Mononuclear cell (primary cell): ENCODE results near the gene ACAP1. TPM values are rescaled to one million over a fixed set of nuclear protein-coding genes. Genes with fewer than 3 reads are reported as not detected.
"Not testable (repeated sequence)": the region's sequence is repeated elsewhere in the genome, so short reads cannot be mapped to it uniquely, and the experiment has no call there.

ENCODE experiments used
- H3K27me3 ChIP-seq: 2 replicates; pipeline ENCODE4 v1.6.0; 2011; ENCODE audit warnings: low read length, control low read depth; ENCODE audit not compliant: insufficient read depth
- H3K4me1 ChIP-seq: 2 replicates; pipeline ENCODE4 v1.5.1; 2011; ENCODE audit warnings: mild to moderate bottlenecking, low read length, control low read depth; ENCODE audit not compliant: insufficient read depth
- H3K4me3 ChIP-seq: 2 replicates; pipeline ENCODE4 v1.5.1; 2011; ENCODE audit warnings: mild to moderate bottlenecking, low read length, moderate library complexity
- H3K9me3 ChIP-seq: 2 replicates; pipeline ENCODE4 v1.5.1; 2011; ENCODE audit warnings: low read depth, mild to moderate bottlenecking, control low read depth, low read length
- total RNA-seq: library from RNA; depleted of rRNA; stranded (reverse); fragments of >200 nt; gene quantifications from one replicate; pipeline ENCODE4 v1.2.3, GENCODE V29; 2012

The ACAP1 gene
- total RNA-seq, 1 donor = 107 TPM

DNA sequence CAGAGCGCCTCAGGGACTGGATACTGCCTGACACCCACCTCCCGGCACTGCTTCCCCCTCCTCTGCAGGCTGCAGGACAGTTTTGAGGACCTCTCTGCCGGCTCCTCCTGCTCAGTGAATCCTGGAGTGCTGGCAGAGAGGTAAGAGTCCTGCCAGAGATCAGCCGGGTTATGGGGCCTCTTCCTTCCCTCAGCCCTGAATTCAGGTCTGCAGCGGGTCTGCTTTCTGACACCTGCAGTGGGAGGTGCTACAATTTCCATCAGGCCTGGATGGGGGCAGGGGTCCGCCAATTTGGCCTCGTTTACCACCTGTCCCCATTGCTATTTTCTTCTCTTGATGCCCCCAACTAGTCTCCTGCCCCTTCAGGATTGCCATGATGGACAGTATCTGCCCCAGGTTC is 4.2 kb upstream of the ACAP1 start:
- no peak overlapping the region for H3K4me3 ChIP-seq
- H3K27me3 ChIP-seq = no peaks in the 10 kb centered on the region
- no peaks in the 10 kb centered on the region for H3K9me3 ChIP-seq
- H3K4me1 ChIP-seq = peaks cover 73% of the 10 kb centered on the region

DNA sequence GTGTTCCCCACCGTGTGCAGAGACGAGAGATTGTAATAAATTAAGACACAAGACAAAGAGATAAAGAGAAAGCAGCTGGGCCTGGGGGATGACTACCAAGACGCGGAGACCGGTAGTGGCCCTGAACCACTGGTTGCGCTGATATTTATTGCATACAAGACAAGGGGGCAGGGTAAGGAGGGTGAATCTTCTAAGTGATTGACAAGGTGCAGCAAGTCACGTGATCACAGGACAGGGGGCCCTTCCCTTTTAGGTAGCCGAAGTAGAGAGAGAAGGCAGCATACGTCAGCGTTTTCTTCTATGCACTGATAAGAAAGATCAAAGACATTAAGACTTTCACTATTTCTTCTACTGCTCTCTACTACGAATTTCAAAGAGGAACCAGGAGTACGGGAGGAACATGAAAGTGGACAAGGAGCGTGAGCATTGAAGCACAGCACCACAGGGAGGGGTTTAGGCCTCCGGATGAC is 3.7 kb upstream of the ACAP1 start:
- H3K4me3 ChIP-seq, H3K27me3 ChIP-seq, H3K9me3 ChIP-seq: not testable (repeated sequence)
- peaks cover 79% of the 10 kb centered on the region for H3K4me1 ChIP-seq

DNA sequence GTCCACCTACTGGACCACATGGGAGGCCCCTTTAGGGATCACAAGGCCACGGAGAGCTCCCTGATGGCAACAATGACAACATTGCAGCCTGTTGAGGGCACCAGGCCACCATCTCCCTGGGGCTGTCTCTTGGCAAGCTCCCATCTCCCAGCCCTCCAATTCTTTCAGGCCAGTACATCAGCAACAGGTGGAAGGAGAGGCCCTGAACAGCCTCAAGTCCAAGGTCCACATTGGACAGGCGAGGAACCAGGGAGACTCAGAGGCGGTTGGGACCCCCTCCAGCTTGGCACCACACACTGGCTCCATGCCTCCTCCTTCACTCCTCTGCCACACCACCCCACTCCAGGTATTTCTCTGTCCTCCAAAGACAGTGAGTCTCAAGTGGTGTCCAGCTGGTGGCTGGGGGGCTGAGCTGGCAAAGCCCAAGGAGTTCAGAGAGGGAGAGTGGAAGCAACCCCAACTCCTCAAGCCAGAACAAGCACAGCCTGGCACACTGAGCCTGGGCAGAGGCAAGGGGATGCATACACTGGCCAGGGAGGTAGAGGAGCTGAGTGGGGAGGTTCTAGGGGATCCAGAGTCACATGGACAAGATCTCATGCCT is 1.3 kb upstream of the ACAP1 start:
- Histone ChIP-seq H3K27me3 (no peaks in the 10 kb centered on the region), H3K4me1 (peaks cover 89% of the 10 kb centered on the region), H3K4me3 (no peak overlapping the region), H3K9me3 (no peaks in the 10 kb centered on the region)

DNA sequence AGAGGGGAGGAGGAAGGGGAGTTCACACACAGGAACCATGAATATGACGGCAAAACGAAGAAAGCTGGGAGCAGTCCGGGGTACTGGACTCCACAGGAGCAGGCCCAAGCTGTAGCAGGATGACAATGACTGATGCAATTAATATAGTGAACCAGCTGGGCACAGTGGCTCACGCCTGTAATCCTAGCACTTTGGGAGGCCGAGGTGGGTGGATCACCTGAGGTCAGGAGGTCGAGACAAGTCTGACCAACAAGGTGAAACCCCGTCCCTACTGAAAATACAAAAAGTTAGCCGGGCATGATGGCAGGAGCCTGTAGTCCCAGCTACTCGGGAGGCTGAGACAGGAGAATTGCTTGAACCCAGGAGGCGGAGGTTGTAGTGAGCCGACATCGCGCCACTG is 564 bp upstream of the ACAP1 start:
- not testable (repeated sequence) for H3K4me3 ChIP-seq, H3K9me3 ChIP-seq, H3K27me3 ChIP-seq
- peaks cover 85% of the 10 kb centered on the region for H3K4me1 ChIP-seq

DNA sequence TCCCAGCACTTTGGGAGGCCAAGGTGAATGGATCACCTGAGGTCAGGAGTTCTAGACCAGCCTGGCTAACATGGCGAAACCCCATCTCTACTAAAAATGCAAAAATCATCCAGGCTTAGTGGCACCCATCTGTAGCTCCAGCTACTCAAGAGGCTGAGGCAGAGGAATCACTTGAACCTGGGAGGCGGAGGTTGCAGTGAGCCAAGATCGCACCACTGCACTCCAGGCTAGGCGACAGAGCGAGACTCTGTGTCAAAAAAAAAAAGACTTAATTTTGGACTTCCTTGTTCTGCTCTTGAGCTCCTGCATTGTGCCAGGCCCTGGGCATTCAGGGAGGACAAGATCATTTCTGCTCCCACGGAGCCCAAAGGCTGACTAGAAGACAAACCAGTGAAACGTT is 1.3 kb downstream of the ACAP1 start:
- not testable (repeated sequence) for H3K9me3 ChIP-seq, H3K27me3 ChIP-seq
- Histone ChIP-seq H3K4me1 (peaks cover 72% of the 10 kb centered on the region), H3K4me3 (peak overlapping the region; percentile 71)

DNA sequence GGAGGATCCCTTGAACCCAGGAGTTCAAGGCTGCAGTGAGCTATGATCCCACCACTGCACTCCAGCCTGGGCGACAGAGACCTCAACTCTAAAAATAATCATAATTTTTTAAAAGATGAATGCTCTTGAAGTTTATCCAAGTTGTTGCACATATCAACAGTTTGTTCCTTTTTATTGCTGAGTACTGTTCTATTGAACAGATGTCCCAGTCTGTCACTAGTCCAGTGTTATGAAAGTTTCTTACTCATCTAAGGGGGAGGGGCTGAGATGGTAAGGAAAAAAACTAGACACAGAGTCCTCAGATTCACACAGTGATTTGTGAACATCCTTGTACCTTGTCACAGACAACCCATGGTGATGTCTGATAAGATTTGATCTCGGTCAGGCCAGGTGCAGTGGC is 3.9 kb downstream of the ACAP1 start:
- no peak overlapping the region for H3K4me3 ChIP-seq
- H3K27me3 ChIP-seq = no peaks in the 10 kb centered on the region
- H3K9me3 ChIP-seq = no peaks in the 10 kb centered on the region
- peaks cover 49% of the 10 kb centered on the region for H3K4me1 ChIP-seq

DNA sequence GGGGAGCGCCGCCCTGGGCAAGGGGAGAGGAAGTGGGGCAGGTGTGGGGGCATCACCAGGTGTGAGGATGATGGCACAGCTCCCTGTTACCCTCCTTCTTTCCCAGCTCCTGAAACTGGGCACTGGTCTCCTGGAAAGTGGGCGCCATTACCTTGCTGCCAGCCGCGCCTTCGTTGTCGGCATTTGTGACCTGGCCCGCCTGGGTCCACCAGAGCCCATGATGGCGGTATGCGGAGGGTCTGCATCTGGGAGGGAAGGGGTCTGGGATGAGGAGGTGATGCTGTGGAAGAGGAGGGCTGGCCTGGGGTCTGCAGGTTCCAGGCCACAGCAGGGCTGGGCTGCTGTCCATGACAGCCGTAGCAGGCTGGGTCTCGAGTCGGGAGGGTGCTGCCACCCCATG is 5.5 kb downstream of the ACAP1 start:
- Histone ChIP-seq H3K4me1 (peaks cover 33% of the 10 kb centered on the region), H3K27me3 (no peaks in the 10 kb centered on the region), H3K9me3 (no peaks in the 10 kb centered on the region), H3K4me3 (no peak overlapping the region)

DNA sequence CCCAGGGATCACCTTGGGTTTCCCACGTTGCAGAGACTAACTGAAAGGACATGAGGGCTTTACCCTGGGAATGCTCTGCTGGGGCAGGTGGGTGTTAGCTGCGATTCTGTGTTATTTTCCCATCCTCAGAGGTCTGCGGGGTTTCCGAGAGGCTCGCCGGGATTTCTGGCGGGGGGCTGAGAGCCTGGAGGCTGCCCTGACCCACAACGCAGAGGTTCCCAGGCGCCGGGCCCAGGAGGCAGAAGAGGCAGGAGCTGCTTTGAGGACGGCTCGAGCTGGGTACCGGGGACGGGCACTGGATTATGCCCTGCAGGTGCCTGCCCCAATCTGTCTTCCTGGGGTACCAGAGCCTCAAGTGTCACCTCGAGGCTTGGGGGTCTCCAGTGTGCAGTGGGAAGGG is 6.9 kb downstream of the ACAP1 start:
- H3K4me1 ChIP-seq = peaks cover 19% of the 10 kb centered on the region
- H3K27me3 ChIP-seq = no peaks in the 10 kb centered on the region

DNA sequence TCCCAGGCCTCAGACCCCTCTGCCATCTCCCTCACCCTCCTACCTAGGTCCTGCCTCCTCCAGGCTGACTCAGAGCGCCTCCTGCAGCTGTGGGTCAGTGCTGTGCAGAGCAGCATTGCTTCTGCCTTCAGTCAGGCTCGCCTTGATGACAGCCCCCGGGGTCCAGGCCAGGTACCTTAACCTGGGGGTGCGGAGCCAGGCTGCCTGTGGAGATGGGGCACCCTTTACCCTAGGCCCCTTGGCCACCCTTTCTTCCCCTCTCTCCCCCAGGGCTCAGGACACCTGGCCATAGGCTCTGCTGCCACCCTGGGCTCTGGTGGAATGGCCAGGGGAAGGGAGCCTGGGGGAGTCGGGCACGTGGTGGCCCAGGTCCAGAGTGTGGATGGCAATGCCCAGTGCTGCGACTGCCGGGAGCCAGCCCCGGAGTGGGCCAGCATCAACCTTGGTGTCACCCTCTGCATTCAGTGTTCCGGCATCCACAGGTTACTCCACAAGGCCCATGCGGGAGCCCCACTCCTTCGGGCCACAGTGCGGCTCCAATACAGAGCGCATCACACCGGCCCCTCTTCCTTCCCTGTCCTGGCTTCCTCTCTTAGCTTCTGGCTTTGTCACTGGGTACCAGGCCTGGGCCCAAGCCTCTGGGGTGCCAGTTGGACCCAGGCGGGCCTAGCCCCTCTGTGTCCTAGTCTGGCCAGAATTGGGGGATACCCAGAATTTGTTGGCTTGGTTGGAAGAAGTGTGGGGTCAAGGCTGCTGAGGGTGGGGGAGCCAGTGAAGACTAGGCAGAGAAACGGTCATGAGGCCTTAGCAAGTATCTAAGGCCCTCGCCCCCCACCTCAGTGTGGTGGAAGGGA is 10.7 kb downstream of the ACAP1 start:
- H3K4me3 ChIP-seq = no peak overlapping the region
- peaks cover 13% of the 10 kb centered on the region for H3K4me1 ChIP-seq
- no peaks in the 10 kb centered on the region for H3K9me3 ChIP-seq
- H3K27me3 ChIP-seq = no peaks in the 10 kb centered on the region

More for the DNA sequence above, 6.9 kb downstream of the ACAP1 start:
- Histone ChIP-seq H3K9me3 (no peaks in the 10 kb centered on the region), H3K4me3 (no peak overlapping the region)

DNA sequence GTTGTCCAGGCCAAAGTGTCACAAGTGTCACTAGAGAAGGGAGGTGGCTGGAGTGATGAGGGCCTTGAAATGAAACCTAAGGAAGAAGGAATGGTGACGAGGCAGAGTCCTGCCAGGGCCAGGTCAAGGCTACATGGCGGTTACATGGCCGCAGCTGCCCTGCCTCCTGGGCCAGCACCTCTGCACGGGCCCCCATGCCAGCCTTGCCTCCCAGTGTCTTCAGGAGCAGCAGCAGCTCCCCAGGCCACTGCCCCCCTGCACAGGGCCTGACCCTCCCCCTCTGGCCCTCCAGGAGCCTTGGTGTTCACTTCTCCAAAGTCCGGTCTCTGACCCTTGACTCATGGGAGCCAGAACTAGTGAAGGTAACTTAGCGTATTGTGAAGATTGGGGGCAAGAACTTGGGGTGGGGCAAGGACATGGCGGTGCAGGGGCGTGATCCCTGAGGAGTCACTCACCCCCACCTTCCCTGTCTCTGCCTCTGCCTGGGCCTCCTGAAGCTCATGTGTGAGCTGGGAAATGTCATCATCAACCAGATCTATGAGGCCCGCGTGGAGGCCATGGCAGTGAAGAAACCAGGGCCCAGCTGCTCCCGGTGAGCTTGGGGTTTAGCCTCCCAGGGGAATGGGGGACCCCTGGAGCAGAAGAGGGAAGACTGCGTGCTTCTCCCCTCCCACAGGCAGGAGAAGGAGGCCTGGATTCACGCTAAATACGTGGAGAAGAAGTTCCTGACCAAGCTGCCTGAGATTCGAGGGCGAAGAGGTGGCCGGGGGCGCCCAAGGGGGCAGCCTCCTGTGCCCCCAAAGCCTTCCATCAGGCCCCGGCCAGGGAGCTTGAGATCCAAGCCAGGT is 11.5 kb downstream of the ACAP1 start:
- Histone ChIP-seq H3K4me1 (peaks cover 21% of the 10 kb centered on the region), H3K4me3 (no peak overlapping the region), H3K9me3 (no peaks in the 10 kb centered on the region), H3K27me3 (no peaks in the 10 kb centered on the region)

DNA sequence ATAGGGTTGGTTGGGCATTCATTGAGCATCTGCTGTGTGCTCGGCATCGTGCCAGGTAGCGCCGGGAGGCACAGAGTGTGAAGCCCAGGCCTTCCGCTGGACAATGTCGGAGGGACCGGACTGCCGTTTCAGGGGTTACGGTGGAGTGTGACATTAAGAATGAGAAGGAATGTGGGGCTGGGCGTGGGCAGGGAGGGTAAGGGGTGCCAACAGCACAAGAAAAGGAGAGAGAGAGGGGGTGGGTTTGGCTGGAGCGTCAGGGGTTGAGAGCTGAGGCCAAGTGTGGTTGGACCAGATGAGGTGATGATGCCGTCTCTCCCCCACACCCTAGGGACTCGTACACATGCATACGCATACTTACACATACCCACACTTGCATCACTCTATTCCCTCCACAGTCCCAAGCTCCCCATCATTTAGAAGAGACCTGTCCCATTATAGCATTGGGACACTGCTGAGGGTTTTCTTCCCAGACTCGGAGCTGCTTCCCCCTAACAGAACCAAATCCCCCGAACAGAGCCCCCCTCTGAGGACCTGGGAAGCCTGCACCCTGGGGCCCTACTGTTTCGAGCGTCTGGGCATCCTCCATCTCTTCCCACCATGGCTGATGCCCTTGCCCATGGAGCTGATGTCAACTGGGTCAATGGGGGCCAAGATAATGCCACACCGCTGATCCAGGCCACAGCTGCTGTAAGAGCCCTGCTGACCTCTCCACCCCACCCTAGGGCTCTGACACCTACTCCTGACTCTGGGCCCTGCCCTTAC is 12.3 kb downstream of the ACAP1 start:
- no peak overlapping the region for H3K4me3 ChIP-seq
- H3K9me3 ChIP-seq = no peaks in the 10 kb centered on the region
- peaks cover 29% of the 10 kb centered on the region for H3K4me1 ChIP-seq
- no peaks in the 10 kb centered on the region for H3K27me3 ChIP-seq

DNA sequence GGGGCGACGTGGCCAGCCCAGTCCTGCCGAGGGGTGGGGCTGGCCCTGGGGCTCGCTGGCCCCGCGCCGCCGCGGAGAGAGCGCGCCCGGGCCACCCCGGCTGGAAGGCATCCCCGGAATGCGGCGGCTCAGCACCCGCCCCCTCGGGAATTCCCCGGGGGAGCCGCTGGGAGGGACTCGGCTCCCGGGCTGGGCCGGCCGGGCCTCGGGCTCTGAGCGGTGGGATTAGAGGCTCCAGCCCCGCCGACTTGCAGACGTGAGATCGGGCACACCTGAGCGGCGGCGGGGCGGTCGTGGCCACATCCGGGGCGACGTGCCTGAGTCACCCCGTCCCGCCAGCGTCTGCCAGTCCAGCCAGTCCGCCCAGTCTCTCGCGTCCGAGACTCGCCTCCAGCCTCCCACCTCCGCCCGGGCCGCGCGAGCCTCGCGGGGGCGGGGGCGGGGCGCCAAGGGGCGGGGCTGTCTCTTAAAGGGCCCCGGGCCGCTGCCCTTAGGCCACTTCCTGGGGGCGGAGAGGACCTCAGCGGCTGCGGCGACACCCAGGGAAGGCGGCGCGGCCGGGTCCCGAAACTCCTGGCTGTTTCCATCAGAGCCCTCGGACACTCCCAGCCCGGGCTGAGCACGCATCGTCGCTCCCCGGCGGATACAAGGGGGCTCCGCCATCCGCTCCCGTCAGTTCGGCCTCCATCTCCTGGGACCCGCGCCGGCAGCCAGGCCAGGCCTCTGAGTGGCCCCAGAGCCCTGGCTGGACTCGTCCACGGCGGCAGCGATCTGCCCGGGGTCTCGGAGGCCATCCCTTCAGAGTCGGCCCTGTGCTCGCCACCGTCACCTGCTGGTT is 15.6 kb downstream of the ACAP1 start, which contains the start of gene KCTD11:
TSS of gene KCTD11 (plus strand) at position 498 of the 838 bp plus-strand sequence.
- Histone ChIP-seq H3K4me3 (peak within 1 kb of the TSS; percentile 59), H3K4me1 (peaks cover 40% of the 10 kb centered on the region), H3K9me3 (no peaks in the 10 kb centered on the region), H3K27me3 (no peaks in the 10 kb centered on the region)

DNA sequence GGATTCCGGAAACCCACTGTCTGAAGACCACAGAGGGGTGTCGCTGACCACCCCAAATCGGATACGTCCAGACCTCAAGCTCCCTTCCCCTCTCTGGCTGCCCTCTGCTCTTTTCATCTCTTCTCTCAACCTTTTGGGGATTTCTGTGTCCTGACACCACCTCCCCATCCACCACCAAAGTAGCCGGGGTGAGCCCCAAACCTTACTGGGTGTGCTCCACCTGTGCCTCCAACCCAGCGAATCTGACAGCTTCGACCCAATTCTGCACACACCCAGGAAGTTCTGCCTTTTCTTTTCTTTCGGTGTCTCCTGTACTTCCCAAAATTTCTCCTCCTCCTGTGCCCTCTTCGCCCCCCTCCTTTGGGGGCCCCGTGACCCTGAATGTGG is 16.2 kb downstream of the ACAP1 start:
- H3K4me1 ChIP-seq = peaks cover 40% of the 10 kb centered on the region

More for the DNA sequence above, 16.2 kb downstream of the ACAP1 start:
- peak overlapping the region; percentile 59 for H3K4me3 ChIP-seq
- no peaks in the 10 kb centered on the region for H3K9me3 ChIP-seq
- H3K27me3 ChIP-seq = no peaks in the 10 kb centered on the region
